GM18870 (cell line): ENCODE results near the gene SUN5.
"Not testable (repeated sequence)": the region's sequence is repeated elsewhere in the genome, so short reads cannot be mapped to it uniquely, and the experiment has no call there.

Source experiments
- ATAC-seq: cut with Tn5 transposase; IDR thresholded peaks from one replicate; pipeline ENCODE4 v1.9.1; 2021; ENCODE audit warnings: moderate library complexity; ENCODE audit not compliant: unreplicated experiment

SUN5 gene

GRCh38 chr20:33004141-33004751 is at the start of gene SUN5:
Gene SUN5 (minus strand): TSS chr20:33004433. CDS start chr20:33004340, 93 bp downstream.
- ATAC-seq, result no peak

GRCh38 chr20:33053291-33054106 is 49.3 kb upstream of the SUN5 start, which contains the start of gene BPIFB3:
Gene BPIFB3 (plus strand): TSS chr20:33053903. CDS start chr20:33055436, 1,533 bp downstream.
- no peak for ATAC-seq

- ATAC-seq, result no peak
Measured at GRCh38 chr20:33051333-33051732, 47.1 kb upstream of the SUN5 start.

- ATAC-seq, result no peak
Measured at GRCh38 chr20:33046412-33046811, 42.2 kb upstream of the SUN5 start.

- ATAC-seq, result not testable (repeated sequence)
Measured at GRCh38 chr20:33045129-33045721, 41.0 kb upstream of the SUN5 start.

- ATAC-seq, result no peak
Measured at GRCh38 chr20:33043731-33044181, 39.5 kb upstream of the SUN5 start.

- no peak for ATAC-seq
Measured at GRCh38 chr20:33042983-33043730, 38.9 kb upstream of the SUN5 start.

- ATAC-seq, result no peak
Measured at GRCh38 chr20:33042430-33042829, 38.2 kb upstream of the SUN5 start.

- no peak for ATAC-seq
Measured at GRCh38 chr20:33038243-33038642, 34.0 kb upstream of the SUN5 start.

- no peak for ATAC-seq
Measured at GRCh38 chr20:33037456-33037855, 33.2 kb upstream of the SUN5 start.

GRCh38 chr20:33034901-33035492 is 30.8 kb upstream of the SUN5 start:
- ATAC-seq, result no peak

GRCh38 chr20:33034115-33034514 is 29.9 kb upstream of the SUN5 start:
- ATAC-seq, result no peak

GRCh38 chr20:33033381-33033780 is 29.1 kb upstream of the SUN5 start:
- no peak for ATAC-seq

- no peak for ATAC-seq
Measured at GRCh38 chr20:33032555-33032954, 28.3 kb upstream of the SUN5 start.

GRCh38 chr20:33031531-33031930 is 27.3 kb upstream of the SUN5 start, which contains the start of gene BPIFB6:
Gene BPIFB6 (plus strand): TSS chr20:33031648. CDS start chr20:33031648, 0 bp downstream.
- ATAC-seq, result no peak

GRCh38 chr20:33030569-33030968 is 26.3 kb upstream of the SUN5 start:
- ATAC-seq, result no peak

GRCh38 chr20:33030076-33030475 is 25.8 kb upstream of the SUN5 start:
- ATAC-seq, result no peak

- no peak for ATAC-seq
Measured at GRCh38 chr20:33028875-33029274, 24.6 kb upstream of the SUN5 start.

- ATAC-seq, result no peak
Measured at GRCh38 chr20:33027769-33028751, 23.8 kb upstream of the SUN5 start.
